Neural cell (in vitro differentiated cells): ENCODE data around the gene ASB18. TPM values are rescaled to one million over a fixed set of nuclear protein-coding genes. Genes with fewer than 3 reads are reported as not detected.

ENCODE experiments used
- H2AFZ ChIP-seq: fragments of 200-600, 300-800 bp; sonication (generic), shearing (Covaris generic); 2 replicates; pipeline ENCODE4 v1.6.0; 2014; ENCODE audit warnings: low read depth, mild to moderate bottlenecking, antibody characterized with exemption, low read length, moderate library complexity
- H3F3A ChIP-seq: fragments of 200-600 bp; shearing (Covaris generic); 2 replicates; pipeline ENCODE4 v1.6.1; 2016; ENCODE audit warnings: mild to moderate bottlenecking, moderate library complexity, mixed read lengths, antibody characterized with exemption, low read length; ENCODE audit not compliant: insufficient read depth, poor library complexity, severe bottlenecking
- H3K27ac ChIP-seq: fragments of 200-600, 300-800 bp; sonication (generic), shearing (Covaris generic); 2 replicates; pipeline ENCODE4 v1.5.1; 2014; ENCODE audit warnings: mild to moderate bottlenecking, low read length, moderate library complexity
- H3K27me3 ChIP-seq: fragments of 300-800, 200-600 bp; sonication (generic), shearing (Covaris generic); 2 replicates; pipeline ENCODE4 v1.6.0; 2014; ENCODE audit warnings: mild to moderate bottlenecking, low read depth, low read length, moderate library complexity; ENCODE audit not compliant: insufficient read depth
- H3K36me3 ChIP-seq: fragments of 300-800, 200-600 bp; sonication (generic), shearing (Covaris generic); 2 replicates; pipeline ENCODE4 v1.5.1; 2014; ENCODE audit warnings: mild to moderate bottlenecking, antibody characterized with exemption, low read length, moderate library complexity; ENCODE audit not compliant: insufficient read depth
- H3K4me2 ChIP-seq: fragments of 300-800, 200-600 bp; sonication (generic), shearing (Covaris generic); 2 replicates; pipeline ENCODE4 v1.6.0; 2014; ENCODE audit warnings: mild to moderate bottlenecking, low read length
- H3K4me3 ChIP-seq: fragments of 300-800, 200-600 bp; sonication (generic), shearing (Covaris generic); 2 replicates; pipeline ENCODE4 v1.5.1; 2014; ENCODE audit warnings: mild to moderate bottlenecking, low read length, moderate library complexity
- H3K79me2 ChIP-seq: fragments of 200-600 bp; shearing (Covaris generic); replicated peaks from 2 replicates; pipeline ENCODE4 v1.6.0; 2014; ENCODE audit warnings: mild to moderate bottlenecking, low read length, moderate library complexity; ENCODE audit not compliant: insufficient read depth
- H3K9ac ChIP-seq: fragments of 300-800, 200-600 bp; sonication (generic), shearing (Covaris generic); 2 replicates; pipeline ENCODE4 v1.6.1; 2016; ENCODE audit warnings: mild to moderate bottlenecking, low read length, mixed read lengths
- H3K9me2 ChIP-seq: fragments of 200-600 bp; shearing (Covaris generic); 2 replicates; pipeline ENCODE4 v1.6.1; 2016; ENCODE audit warnings: mild to moderate bottlenecking, low read length, mixed read lengths; ENCODE audit not compliant: insufficient read depth
- H3K9me3 ChIP-seq: fragments of 200-600, 300-800 bp; sonication (generic), shearing (Covaris generic); 2 replicates; pipeline ENCODE4 v1.6.1; 2016; ENCODE audit warnings: mild to moderate bottlenecking, mixed run types, low read length, moderate library complexity, mixed read lengths
- H4K20me1 ChIP-seq: fragments of 200-600 bp; shearing (Covaris generic); 2 replicates; pipeline ENCODE4 v1.6.1; 2016; ENCODE audit warnings: mild to moderate bottlenecking, mixed run types; ENCODE audit not compliant: insufficient read depth
- EP300 ChIP-seq: fragments of 450-650 bp; conservative IDR thresholded peaks from 2 replicates; pipeline ENCODE4 v1.6.1; 2014; ENCODE audit warnings: antibody characterized with exemption, mild to moderate bottlenecking, moderate library complexity; ENCODE audit not compliant: poor library complexity, severe bottlenecking
- EZH2 ChIP-seq: fragments of 200-600, 300-800 bp; shearing (Covaris generic), sonication (generic); IDR thresholded peaks from 2 replicates; pipeline ENCODE4 v1.6.1; 2014; ENCODE audit warnings: antibody characterized with exemption, low read length, borderline replicate concordance, mild to moderate bottlenecking; ENCODE audit not compliant: insufficient read depth, poor library complexity, severe bottlenecking
- MXI1 ChIP-seq: fragments of 450-650 bp; conservative IDR thresholded peaks from 2 replicates; pipeline ENCODE4 v1.6.1; 2014; ENCODE audit warnings: antibody characterized with exemption, mild to moderate bottlenecking; ENCODE audit not compliant: poor library complexity, severe bottlenecking
- POLR2AphosphoS5 ChIP-seq: IDR thresholded peaks from 2 replicates; pipeline ENCODE4 v1.6.1; 2012
- RAD21 ChIP-seq: fragments of 450-650 bp; conservative IDR thresholded peaks from 2 replicates; pipeline ENCODE4 v1.6.1; 2014; ENCODE audit warnings: antibody characterized with exemption, mild to moderate bottlenecking, moderate library complexity
- SMC3 ChIP-seq: fragments of 450-650 bp; conservative IDR thresholded peaks from 2 replicates; pipeline ENCODE4 v1.6.1; 2014; ENCODE audit warnings: antibody characterized with exemption, mild to moderate bottlenecking, moderate library complexity; ENCODE audit not compliant: poor library complexity
- TAF1 ChIP-seq: IDR thresholded peaks from 2 replicates; pipeline ENCODE4 v1.6.1; 2012; ENCODE audit warnings: low read depth
- polyA plus RNA-seq: library from polyadenylated mRNA; depleted of rRNA; stranded (reverse); fragments of >200 nt; gene quantifications from 2 replicates; pipeline ENCODE4 v1.2.3, GENCODE V29; 2014
- TF ChIP-seq, protein P1 (sequence below): IDR thresholded peaks from 2 replicates; pipeline ENCODE4 v1.6.1; 2012; ENCODE audit warnings: borderline replicate concordance
- TF ChIP-seq, protein P2 (sequence below): fragments of 450-650 bp; IDR thresholded peaks from 2 replicates; pipeline ENCODE4 v1.5.1; 2014; ENCODE audit warnings: antibody characterized with exemption, mild to moderate bottlenecking, moderate library complexity; ENCODE audit not compliant: poor library complexity, severe bottlenecking

The ASB18 gene
- polyA plus RNA-seq, 1 donor from 2014 or later = not detected

DNA sequence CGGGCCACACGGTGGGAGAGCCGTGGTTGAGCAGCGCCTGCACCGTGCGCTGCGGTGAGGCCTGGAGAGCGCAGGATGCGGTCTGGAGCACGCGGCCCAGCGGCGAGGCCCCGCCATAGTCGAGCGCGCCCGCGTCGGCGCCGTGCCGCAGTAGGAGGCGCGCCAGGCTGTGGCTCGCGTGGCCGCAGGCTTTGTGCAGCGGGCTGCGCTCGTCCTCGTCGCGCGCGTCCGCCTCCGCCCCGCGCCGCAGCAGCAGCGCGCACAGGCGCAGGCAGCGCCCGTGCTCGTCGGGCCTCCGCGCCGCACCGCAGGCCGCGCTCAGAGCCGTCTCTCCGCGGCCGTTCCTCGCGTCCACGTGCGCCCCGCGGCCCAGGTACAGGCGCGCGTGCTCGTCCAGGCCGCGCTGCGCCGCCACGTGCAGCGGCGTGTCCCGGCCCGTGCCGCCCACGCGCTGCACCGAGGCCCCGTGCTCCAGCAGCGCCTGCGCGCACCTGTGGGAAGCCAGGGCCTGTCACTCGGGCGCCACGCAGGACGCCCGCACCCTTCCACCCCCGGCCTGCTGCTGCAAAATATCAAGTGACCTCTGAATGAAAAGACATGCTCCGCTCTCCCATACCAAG lies 49.7 kb downstream of the ASB18 start:
- no peaks in the 10 kb centered on the region for H3K9me2 ChIP-seq
- no peak overlapping the region for H3K9ac ChIP-seq
- no peak overlapping the region for H3K27ac ChIP-seq
- H3K4me2 ChIP-seq = no peak overlapping the region
- no peaks in the 10 kb centered on the region for H3F3A ChIP-seq
- H4K20me1 ChIP-seq = no peaks in the 10 kb centered on the region
- no peak overlapping the region for H2AFZ ChIP-seq
- no peaks in the 10 kb centered on the region for H3K27me3 ChIP-seq
- no peaks in the 10 kb centered on the region for H3K79me2 ChIP-seq
- TF ChIP-seq, protein P1, sequence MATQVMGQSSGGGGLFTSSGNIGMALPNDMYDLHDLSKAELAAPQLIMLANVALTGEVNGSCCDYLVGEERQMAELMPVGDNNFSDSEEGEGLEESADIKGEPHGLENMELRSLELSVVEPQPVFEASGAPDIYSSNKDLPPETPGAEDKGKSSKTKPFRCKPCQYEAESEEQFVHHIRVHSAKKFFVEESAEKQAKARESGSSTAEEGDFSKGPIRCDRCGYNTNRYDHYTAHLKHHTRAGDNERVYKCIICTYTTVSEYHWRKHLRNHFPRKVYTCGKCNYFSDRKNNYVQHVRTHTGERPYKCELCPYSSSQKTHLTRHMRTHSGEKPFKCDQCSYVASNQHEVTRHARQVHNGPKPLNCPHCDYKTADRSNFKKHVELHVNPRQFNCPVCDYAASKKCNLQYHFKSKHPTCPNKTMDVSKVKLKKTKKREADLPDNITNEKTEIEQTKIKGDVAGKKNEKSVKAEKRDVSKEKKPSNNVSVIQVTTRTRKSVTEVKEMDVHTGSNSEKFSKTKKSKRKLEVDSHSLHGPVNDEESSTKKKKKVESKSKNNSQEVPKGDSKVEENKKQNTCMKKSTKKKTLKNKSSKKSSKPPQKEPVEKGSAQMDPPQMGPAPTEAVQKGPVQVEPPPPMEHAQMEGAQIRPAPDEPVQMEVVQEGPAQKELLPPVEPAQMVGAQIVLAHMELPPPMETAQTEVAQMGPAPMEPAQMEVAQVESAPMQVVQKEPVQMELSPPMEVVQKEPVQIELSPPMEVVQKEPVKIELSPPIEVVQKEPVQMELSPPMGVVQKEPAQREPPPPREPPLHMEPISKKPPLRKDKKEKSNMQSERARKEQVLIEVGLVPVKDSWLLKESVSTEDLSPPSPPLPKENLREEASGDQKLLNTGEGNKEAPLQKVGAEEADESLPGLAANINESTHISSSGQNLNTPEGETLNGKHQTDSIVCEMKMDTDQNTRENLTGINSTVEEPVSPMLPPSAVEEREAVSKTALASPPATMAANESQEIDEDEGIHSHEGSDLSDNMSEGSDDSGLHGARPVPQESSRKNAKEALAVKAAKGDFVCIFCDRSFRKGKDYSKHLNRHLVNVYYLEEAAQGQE = no peak
- TF ChIP-seq, protein P2, sequence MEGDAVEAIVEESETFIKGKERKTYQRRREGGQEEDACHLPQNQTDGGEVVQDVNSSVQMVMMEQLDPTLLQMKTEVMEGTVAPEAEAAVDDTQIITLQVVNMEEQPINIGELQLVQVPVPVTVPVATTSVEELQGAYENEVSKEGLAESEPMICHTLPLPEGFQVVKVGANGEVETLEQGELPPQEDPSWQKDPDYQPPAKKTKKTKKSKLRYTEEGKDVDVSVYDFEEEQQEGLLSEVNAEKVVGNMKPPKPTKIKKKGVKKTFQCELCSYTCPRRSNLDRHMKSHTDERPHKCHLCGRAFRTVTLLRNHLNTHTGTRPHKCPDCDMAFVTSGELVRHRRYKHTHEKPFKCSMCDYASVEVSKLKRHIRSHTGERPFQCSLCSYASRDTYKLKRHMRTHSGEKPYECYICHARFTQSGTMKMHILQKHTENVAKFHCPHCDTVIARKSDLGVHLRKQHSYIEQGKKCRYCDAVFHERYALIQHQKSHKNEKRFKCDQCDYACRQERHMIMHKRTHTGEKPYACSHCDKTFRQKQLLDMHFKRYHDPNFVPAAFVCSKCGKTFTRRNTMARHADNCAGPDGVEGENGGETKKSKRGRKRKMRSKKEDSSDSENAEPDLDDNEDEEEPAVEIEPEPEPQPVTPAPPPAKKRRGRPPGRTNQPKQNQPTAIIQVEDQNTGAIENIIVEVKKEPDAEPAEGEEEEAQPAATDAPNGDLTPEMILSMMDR = no peak
- TF ChIP-seq SMC3 (no peak), TAF1 (no peak), EP300 (no peak), EZH2 (no peak), RAD21 (no peak), MXI1 (no peak)
- H3K9me3 ChIP-seq = no peaks in the 10 kb centered on the region
- H3K36me3 ChIP-seq = no peaks in the 10 kb centered on the region
- H3K4me3 ChIP-seq = no peak overlapping the region

DNA sequence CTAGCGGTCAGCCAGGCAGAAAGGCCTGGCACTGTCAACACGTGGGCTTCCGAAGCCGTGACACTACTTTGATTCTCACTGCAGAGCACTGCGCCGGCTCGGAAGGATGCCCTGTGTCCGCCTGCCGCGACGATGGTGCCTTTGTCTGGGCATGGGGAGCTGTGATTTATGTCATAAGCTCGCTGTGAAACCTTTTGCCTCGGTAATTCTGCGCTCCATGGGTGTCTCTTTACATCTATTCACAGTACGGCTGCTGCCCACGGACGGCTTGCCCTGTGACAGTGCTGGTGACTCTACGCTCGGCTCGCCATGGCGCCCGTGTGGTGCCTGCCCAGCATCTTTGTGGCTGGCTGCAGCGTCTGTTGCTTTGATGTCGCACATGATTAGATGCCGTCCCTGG lies 52.9 kb downstream of the ASB18 start:
- H3K79me2 ChIP-seq = no peaks in the 10 kb centered on the region
- no peak overlapping the region for H3K4me2 ChIP-seq
- H3K27ac ChIP-seq = no peak overlapping the region
- H2AFZ ChIP-seq = no peak overlapping the region
- no peaks in the 10 kb centered on the region for H4K20me1 ChIP-seq
- no peak overlapping the region for H3K4me3 ChIP-seq
- no peak overlapping the region for H3K9ac ChIP-seq
- TF ChIP-seq, protein P2 = no peak
- no peak for TF ChIP-seq EZH2
- TF ChIP-seq POLR2AphosphoS5 = no peak
- no peak for TF ChIP-seq MXI1
- TF ChIP-seq TAF1 = no peak
- TF ChIP-seq EP300 = no peak
- TF ChIP-seq, protein P1 = no peak
- TF ChIP-seq SMC3 = no peak
- no peak for TF ChIP-seq RAD21
- H3K36me3 ChIP-seq = no peaks in the 10 kb centered on the region
- peaks cover 2% of the 10 kb centered on the region for H3K9me3 ChIP-seq
- H3K27me3 ChIP-seq = no peaks in the 10 kb centered on the region
- no peaks in the 10 kb centered on the region for H3F3A ChIP-seq
- no peaks in the 10 kb centered on the region for H3K9me2 ChIP-seq
